Activated CD8-positive, alpha-beta memory T cell treated with anti-CD3 and anti-CD28 coated beads, Interleukin-2, amount 50 U/mL, for 4 hours (primary cell): Measurements from ENCODE around the gene HS3ST4.

Source experiments
- DNase-seq: peaks from one replicate; pipeline ENCODE4 v3.0.0-alpha.2; 2020

Gene HS3ST4

GRCh38 chr16:26120729-26121128, 429.0 kb downstream of the HS3ST4 start:
- no peak for DNase-seq

- no peak for DNase-seq
These were observed 436.5 kb downstream of the HS3ST4 start for GRCh38 chr16:26128296-26128695.

- DNase-seq: no peak
These were observed 438.2 kb downstream of the HS3ST4 start for GRCh38 chr16:26129997-26130396.

- DNase-seq: no peak
These were observed 441.8 kb downstream of the HS3ST4 start for GRCh38 chr16:26133416-26134093.

- no peak for DNase-seq
These were observed 442.8 kb downstream of the HS3ST4 start for GRCh38 chr16:26134588-26134987.

- no peak for DNase-seq
These were observed 446.2 kb downstream of the HS3ST4 start for GRCh38 chr16:26137956-26138355.

GRCh38 chr16:26139091-26139490, 447.3 kb downstream of the HS3ST4 start:
- no peak for DNase-seq

GRCh38 chr16:26139884-26140283, 448.1 kb downstream of the HS3ST4 start:
- no peak for DNase-seq

- DNase-seq: no peak
These were observed 457.8 kb downstream of the HS3ST4 start for GRCh38 chr16:26149364-26150190.

GRCh38 chr16:26155221-26155620, 463.5 kb downstream of the HS3ST4 start:
- no peak for DNase-seq

- DNase-seq: no peak
These were observed 465.6 kb downstream of the HS3ST4 start for GRCh38 chr16:26157319-26157718.

- DNase-seq: no peak
These were observed 466.5 kb downstream of the HS3ST4 start for GRCh38 chr16:26158142-26158759.

GRCh38 chr16:26161461-26162180, 469.9 kb downstream of the HS3ST4 start:
- DNase-seq: no peak

GRCh38 chr16:26169473-26169872, 477.7 kb downstream of the HS3ST4 start:
- no peak for DNase-seq

- DNase-seq: no peak
These were observed 484.2 kb downstream of the HS3ST4 start for GRCh38 chr16:26175944-26176343.

- DNase-seq: no peak
These were observed 485.7 kb downstream of the HS3ST4 start for GRCh38 chr16:26177438-26177837.

GRCh38 chr16:26178298-26178697, 486.5 kb downstream of the HS3ST4 start:
- no peak for DNase-seq

- no peak for DNase-seq
These were observed 494.4 kb downstream of the HS3ST4 start for GRCh38 chr16:26186091-26186615.
